Stimulated activated CD4-positive, alpha-beta T cell treated with anti-CD3 and anti-CD28 coated beads, Interleukin-12 subunit alpha, Interleukin-12 subunit beta, amount 100 ng/mL, for 48 hours (primary cell): ENCODE results near the gene PSAP.

Source experiments
- DNase-seq, 3 donors: peaks; one replicate each; pipeline ENCODE4 v3.0.0-alpha.2; 2020; ENCODE audit warnings: low read depth in 2 of 3, low spot score in 1 of 3

The PSAP gene

DNA sequence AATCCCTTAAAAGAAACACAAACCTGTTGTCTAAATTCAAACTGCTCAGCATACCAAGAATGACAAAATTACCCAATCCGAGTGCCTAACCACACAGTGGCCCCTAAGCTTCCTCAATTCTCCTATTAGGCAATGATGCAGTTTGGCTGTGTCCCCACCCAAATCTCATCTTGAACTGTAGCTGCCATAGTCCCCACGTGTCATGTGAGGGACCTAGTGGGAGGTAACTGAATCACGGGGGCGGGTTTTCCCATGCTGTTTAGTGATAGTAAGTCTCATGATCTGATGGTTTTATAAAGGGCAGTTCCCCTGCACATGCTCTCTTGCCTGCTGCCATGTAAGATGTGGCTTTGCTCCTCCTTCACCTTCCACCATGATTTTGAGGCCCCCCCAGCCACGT lies 21.9 kb downstream of the PSAP start:
- DNase-seq = no peak

DNA sequence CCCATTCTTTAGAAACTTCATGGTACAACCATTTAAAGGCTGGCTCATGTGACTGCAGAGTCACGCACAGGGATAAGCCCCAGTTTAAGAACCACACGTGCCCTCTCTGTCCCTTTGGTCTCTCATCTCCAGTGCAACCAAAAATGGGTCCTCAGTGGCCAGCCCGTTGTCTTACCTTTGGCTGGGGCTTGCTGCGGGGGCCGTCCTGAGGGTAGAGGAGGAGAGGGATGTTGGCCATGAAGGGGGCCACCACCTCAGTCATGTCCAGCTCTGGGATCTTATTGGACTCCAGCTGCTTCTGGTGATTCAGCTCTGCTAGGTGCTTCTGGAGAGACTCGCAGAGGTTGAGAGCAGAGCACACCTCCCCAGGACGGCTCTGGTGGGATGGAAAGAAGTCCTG lies 22.3 kb downstream of the PSAP start:
- no peak for DNase-seq

DNA sequence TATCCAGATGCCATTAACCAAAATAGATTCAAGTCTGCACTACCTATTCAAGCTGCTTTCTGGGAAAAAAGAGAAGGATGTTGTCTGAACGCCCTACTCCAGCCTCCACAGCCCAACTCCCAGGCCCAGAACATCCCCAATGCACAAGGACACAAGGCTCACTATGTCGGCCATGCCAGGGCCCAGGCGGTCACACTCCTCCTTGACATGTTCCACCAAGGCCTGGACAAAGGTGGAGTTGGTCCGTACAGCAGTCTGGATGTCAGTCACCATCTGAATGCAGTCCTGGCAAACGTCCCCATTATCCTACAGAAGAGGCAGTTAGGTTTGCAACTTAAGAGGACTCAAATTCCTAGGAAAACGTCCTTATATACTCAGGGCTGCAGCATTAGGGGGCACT lies 23.2 kb downstream of the PSAP start:
- DNase-seq = no peak

DNA sequence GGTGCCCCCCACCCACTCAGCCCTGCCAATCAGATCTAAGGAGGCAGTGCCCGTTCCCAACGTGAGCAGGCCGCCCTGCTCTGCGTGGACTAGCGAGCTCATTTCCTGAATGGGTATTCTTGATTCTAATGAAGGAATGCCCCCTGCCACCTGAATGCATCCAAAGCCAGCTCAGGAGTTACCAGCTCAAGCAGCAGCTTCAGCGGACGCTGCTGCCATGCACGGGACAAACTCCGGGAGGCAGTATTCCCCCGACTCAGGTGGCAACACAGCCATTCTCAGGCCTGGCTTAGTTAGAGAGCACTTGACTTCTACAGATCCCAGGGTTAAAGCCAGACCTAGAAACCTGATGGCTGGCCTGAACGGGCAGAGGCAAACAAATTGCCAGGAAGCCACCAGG lies 25.8 kb downstream of the PSAP start:
- DNase-seq = no peak

DNA sequence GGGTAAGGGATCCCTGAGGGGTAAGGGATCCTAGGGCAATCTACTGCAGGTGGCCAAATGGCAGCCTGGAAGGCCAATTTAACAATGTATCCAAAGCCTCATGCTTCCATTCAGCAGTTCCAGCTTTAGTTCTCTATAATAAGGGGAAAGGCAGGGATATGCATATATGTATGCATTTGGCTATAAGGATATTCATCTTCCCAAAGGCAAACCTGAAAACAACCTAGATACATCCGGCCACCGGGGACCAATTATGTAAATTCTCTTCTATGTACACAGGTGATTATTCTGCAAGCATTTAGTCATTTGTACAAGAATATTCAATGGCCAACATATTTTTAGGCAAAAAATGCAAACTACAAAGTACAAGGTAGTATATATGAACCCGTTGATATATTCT lies 26.7 kb downstream of the PSAP start:
- DNase-seq = no peak

DNA sequence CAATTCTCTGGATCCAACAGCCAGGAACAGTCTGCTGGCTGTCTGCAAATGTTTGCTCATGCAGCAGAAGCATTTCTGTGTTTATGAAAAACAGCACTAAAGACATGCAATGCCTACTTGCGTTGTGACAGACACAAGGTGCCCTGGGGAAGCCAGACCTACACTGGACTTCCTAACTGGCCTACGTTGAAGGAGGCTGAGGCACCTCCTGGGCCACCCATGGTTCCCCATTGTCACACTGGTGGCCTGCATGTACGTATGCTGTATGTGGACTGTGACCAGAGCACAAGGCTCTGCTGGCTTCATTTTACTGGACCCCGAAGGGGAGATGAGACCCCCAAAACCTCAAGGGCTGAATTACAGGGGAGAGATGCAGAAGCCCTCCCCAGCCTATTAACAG lies 27.7 kb downstream of the PSAP start:
- DNase-seq = no peak

DNA sequence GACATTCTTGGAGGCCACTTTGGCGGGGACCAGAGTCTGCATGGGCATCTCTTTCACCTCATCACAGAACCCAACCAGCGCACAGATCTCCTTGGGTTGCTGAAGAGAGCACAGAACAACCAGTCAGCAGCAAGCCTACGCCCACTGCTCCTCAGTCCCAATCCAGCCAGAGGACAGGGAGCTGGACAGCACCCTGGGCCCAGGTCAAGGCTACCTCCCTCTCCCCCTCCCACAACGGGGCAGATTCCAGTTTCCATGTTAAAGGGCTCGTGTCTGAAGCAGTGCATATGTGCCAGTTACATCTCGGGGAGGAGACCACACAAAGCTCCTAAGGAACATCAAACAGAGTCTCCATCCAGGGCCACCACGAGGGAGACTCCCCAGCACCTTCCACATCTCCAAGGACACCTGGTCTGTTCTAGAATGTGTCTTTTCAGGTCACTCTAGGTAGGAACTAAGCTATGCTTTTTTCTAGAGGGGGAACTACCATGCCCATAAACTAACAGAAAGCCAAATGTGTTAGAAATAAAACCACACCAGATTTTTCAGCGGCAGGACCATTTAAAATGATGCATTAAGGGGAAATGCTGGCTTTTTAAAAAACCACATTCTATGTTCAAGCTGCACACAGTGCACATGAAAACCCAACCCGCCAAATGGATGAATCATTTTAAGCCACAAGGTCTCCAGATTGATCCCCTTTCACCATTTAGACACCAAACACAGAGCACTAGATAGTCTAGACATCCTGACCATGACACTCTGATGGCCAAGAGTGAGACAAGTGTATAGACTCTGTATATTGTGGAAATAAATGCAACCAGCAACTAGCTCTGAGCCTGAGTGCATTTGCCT lies 28.9 kb downstream of the PSAP start:
- no peak for DNase-seq

DNA sequence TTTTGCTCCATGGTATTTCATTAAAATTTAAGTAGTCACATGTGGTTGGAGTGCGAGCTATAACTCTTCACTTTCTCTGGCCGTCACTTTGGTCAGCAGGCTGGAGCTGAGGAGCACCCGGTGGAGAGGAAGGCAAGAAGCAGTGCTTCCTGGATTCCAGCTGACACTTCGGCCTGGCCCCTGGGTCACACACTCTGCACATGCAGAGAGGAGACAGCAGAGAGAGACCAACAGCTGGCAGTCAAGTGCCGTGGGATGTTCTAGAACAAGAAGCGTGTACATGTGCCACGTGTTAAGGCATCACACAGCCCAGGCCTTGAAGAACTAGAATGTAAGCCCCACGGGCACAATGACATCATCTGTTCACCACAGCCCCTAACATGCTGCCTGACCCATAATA lies 30.1 kb downstream of the PSAP start:
- no peak for DNase-seq

DNA sequence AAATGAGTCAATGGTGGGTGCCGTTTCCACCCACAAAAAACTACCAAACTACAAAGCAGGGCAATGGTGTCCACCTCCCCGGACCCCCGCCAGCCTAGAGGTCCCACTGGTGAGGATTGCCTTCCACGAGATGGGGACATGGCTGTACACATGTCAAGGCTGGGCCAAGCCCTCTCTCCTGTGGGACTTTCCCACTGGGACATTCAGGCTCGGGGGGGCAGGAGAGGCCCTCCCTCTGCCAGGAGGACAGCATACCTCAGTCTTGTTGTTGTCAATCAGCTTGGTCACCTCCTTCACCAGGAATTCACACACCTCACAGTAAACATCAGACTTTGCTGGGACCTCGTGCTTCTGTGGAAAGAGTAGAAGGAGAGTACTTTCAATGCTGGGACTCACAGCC lies 31.1 kb downstream of the PSAP start:
- DNase-seq = no peak

DNA sequence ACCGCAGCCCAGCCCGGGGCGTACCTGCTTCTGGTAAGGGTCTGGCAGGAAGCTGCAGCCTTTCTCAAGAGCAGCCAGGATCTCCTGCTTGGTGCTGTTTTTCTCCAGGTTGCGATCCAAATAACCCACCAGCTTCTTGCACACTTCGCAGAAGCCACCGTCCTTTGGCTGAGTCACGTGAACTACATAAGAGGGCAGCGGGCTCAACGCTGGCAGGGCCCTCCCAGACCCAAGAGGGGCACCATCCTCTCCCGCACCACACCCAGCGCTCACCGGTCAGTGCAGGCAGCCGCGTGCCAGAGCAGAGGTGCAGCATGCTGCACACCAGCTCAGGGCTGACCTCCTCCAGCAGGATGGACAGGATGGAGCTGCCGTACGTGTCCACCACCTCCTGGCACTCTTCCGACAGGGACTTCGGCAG lies 31.6 kb downstream of the PSAP start:
- DNase-seq = no peak

DNA sequence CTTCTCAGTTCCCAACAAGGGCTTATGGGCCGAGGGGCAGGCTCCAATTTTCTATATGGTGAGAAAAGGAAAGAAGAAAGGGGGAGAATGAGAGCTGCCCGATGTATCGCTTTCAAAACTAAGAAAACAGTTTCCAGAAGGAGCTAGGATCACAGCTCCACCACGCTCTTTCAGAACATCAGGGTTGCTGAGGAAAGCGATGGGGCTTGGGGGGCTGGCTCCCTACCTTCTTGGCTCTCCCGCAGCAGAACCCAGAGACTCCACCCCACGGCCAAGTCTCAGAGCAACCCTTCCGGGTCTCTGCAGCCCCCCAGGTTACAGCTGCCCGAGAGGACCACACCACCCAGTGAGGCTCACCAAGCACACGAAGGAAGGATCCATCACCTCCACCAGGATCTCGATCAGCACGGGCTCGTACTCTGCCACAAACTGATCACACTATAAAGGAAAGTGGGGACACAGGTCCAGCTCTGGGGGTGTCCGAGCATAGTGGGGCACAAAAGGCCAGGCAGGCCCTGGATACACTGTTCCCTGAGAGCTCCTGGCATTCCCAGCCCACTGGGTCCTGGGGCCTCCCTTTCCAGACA lies 32.3 kb downstream of the PSAP start:
- no peak for DNase-seq

DNA sequence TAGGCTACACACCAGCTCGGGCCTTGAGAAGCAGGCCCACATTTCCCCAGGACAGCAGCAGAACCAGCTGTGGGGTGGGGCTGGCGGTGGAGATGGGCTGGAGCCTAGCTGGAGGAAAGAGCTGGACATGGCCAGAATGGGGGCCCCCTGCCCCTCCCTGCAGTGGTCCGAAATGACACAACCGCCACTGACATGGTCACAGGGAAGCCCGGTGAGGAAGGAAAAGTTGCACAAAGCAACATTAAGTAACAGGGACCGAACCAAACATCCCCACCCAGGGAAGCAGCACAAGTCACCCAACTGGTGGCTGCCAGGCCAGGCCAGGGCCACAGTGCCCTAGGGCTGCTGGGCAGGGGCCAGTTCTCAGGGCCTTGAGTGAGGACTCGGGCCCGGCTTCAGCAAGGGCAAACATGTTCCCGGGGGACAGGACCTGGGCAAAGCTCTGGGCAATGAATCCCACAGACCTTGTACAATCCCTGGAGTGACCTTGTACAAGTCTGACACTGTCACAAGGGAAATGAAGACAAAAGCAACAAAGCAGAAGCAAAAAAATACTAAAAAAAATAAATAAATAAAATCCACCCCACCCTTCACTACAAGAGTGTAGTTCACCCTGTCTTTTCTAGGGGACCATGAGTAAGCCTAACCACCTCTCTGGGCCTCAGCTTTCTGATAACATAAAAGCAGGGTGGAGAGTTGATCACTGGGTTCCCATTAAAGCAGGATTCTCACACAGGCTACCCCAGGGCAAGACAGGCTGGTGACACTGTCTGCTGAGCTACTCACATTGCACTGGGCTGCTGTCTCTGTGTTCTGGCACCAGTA lies 33.0 kb downstream of the PSAP start:
- no peak for DNase-seq

DNA sequence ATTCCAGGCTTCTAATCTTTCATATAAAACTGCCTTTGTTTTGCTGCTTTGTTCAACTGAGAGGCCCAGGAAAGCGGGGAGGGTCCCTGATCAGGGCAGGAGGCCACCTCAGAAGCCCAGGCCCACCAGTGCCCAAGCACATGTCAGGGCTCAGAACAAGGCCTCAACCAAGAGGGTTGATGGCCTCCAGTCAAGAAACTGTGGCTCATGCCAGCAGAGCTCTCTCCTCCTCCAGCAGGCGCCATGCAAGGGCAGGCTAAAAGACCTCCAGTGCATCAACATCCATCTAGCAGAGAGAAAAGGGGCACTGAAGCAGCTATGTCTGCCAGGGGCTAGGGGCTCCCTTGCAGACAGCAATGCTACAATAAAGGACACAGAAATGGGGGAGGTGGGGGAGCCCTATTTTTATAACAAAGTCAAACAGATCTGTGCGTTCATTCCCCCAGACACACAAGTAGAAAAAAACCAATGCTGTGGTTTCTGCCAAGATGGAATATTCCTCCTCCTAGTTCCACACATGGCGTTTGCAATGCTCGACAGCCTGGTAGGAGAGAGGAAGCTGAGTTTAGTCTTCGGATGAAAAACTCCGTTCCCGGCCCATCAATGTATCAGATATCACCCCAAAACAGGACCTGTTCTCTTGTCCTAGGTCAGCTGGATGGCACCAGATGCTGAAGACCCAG lies 34.0 kb downstream of the PSAP start:
- no peak for DNase-seq

DNA sequence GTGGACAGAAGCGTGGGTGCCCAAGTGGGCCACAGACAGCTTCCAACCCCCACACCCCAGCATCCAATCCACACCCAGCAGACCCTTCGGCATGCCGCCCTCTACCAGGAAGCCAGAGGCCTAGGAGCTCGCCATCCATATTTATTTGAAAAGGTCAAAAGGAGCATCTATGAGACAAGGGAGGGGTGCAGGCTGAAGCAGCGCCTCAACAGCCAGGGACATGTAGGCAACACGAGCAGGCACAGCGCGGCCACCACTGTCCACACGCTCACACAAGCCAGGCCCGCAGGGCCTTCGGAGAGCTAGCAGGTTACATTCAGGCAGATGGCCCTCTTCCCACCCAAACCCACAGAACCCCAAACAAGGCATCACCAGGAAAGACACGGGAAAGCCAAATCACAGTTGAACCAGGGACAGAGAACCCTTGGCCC lies 34.6 kb downstream of the PSAP start:
- no peak for DNase-seq

DNA sequence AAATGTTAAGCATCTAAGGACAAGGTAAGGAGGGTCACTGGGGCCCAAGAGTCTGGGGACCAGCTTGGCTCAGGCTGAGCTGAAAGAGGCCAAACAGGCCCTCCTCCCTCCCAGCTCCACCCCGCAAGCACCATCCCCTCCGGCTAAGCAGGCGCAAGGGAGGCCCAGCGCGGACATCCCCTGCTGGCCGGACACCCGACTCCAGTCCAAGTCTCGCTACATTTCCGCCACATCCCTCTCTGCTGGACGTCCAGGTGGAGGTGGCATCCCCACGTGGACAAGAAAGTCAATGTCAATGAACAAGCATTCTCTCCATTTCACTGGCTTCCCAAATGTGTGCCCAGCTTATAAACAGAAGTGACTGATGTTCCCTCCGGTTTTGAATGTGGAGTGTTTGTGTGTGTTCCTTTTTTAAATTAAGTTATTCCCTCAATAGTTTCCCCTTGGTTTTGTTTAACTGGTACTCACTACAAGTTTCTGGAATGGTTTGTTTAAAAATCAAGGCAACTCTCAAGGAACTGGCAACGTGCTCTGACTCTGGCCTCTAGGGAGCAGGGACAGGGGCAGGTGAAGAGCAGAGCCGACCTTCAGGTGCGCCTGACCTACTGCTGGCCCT lies 35.4 kb downstream of the PSAP start:
- DNase-seq = no peak

DNA sequence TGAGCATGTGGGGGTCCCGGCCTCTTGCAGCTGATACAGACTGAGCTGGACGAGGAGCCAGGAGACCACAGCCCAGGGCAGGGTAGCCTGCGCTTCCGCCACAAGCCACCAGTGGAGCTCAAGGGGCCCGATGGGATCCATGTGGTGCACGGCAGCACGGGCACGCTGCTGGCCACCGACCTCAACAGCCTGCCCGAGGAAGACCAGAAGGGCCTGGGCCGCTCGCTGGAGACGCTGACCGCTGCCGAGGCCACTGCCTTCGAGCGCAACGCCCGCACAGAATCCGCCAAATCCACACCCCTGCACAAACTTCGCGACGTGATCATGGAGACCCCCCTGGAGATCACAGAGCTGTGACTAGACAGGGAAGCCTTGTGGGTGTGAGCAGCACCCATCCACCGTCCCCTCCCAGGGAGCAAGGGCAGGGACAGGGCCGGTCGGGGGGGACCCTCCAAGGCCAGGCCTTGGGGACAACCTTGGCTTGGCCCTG lies 36.1 kb downstream of the PSAP start:
- DNase-seq = no peak

DNA sequence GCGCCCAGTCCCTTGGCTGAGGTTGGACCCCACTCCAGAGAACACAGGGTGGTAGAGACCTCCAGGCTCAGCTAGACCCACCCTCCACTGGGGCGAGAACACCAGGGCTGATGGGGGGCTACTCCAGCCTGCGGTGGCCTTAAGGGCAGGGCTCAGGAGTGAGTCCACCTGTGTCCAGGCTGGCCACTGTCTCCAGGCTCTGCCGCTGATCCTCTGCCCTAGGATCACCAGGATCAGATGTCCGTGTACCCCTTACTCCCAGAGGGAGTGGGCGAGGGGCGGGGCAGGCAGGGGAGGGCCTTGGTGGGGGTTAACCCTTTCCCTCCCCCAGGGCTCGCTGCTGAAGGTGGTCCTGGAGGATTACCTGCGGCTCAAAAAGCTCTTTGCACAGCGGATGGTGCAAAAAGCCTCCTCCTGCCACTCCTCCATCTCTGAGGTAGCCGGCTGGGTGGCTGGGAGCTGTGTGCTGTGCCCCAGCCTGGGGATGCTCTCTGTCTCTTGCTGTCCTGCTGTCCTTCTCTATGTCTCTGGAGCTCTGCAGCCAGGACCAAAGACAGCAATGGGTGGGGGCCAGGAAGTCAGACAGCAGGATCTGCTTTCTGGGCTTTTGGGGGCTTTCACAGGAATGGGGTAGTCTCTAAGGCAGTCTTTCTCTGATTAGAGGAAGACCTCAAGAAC lies 38.0 kb downstream of the PSAP start:
- DNase-seq = no peak

DNA sequence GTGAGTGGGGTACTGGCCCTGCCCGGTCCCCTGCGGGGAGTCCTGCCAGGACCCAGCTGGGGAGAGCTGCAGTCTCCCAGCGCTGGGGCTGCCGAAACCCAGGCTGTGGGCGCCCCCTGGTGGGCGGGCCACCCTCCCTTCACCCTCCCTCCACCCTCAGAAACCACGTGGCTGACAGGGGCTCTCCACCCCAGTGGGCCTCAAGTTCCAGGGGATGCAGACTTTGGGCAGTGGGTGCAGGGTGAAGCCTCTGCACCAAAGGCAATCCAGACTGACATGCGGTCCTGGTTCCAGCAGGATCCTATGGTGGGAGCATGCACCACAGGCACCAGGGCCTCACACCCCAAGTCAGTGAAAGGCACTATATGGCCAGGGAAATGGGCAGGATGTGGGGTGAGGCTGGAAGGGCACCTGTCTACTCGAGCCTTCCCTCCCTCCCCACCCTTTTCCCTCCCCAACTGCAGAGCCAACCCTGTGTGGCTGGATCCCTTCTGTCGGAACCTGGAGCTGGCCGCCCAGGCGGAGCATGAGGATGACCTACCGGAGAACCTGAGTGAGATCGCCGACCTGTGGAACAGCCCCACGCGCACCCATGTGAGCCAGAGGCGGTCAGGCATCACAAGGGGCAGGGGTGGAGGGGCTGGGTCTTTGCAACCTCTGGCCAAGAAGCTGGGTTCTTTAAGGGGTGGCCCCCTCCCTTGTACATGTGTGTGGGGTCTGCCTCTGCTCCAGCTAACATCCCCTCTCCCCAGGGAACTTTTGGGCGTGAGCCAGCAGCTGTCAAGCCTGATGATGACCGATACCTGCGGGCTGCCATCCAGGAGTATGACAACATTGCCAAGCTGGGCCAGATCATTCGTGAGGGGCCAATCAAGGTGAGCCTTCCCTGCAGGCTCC lies 38.8 kb downstream of the PSAP start:
- DNase-seq = peak; percentile 56 to 79 (median 70)

DNA sequence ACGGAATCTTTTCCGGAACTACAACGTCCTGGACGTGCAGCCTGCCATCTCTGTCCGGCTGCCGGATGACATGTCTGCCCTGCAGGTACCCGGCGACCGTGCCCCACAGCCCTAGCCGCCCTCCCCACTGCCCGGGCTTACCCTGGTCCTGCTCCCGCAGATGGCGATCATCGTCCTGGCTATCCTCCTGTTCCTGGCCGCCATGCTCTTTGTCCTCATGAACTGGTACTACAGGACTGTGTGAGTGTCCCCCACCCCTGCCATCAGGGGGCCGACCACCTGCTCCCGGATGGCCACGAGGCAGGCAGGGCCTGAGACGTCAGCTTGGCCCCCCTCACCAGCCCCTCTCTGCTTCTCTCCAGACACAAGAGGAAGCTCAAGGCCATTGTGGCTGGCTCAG lies 39.7 kb downstream of the PSAP start:
- DNase-seq = no peak
